Measurements from ENCODE around the gene HDAC7.

- peak; percentile 96 to 98 for TF ChIP-seq CTCF (conservative IDR thresholded peaks at IDR 0.05 in 1 of 2, IDR thresholded peaks at IDR 0.05 in 1 of 2; ENCODE audit: low read depth in 1 of 2, low read length in 2 of 2)
- no peak for TF ChIP-seq EZH2 (IDR thresholded peaks at IDR 0.05; ENCODE audit: low read length, missing control alignments)
Measured at GRCh38 chr12:47779301-47779942, 40.3 kb downstream of the HDAC7 start.
